HCT116 (cell line): ENCODE results near the gene DIAPH3. TPM values are rescaled to one million over a fixed set of nuclear protein-coding genes. Genes with fewer than 3 reads are reported as not detected.

Experiments
- ATAC-seq: fragments of 200-7000 bp; cut with Tn5 transposase; 2 replicates; pipeline ENCODE4 v1.9.1; 2020; ENCODE audit warnings: mild to moderate bottlenecking, moderate library complexity
- BruUV-seq: library from RNA; stranded (reverse); fragments of 400-500 nt; replicated peaks from 2 replicates; lab custom pipeline; 2021; lab: Mats Ljungman, UMichigan
- CTCF ChIA-PET: fragments of 300-600 bp; sonication (Branson Sonifier 250); formaldehyde crosslinking; loops from one replicate; lab custom pipeline; 2021; ENCODE audit warnings: antibody characterized with exemption; lab: Charles Lee
- POLR2A ChIA-PET: fragments of 300-600, 350-600 bp; sonication (Branson Sonifier 250); formaldehyde crosslinking; loops from one replicate; lab custom pipeline; 2021; ENCODE audit warnings: antibody characterized with exemption; lab: Charles Lee
- RAD21 ChIA-PET, 2 experiments: fragments of 300-600 bp; sonication (Branson Sonifier 250); formaldehyde crosslinking; loops; one replicate each; lab custom pipeline; 2023; ENCODE audit warnings: low total read pairs in 2 of 2; ENCODE audit not compliant: uncharacterized antibody in 2 of 2, unreplicated experiment in 2 of 2, low non-redundant PET in 1 of 2; lab: Charles Lee
- DNase-seq: peaks from one replicate; pipeline ENCODE4 v3.0.0-alpha.2; 2010; ENCODE audit warnings: low read depth, low spot score
- H2AFZ ChIP-seq: fragments of 200-600 bp; shearing (Covaris generic), sonication (generic); 2 replicates; pipeline ENCODE4 v1.6.1; 2017; ENCODE audit warnings: low read depth, mixed run types, mixed read lengths, antibody characterized with exemption, low read length; ENCODE audit not compliant: poor library complexity, severe bottlenecking
- H3K27ac ChIP-seq: 2 replicates; pipeline ENCODE4 v1.5.1; 2012; ENCODE audit warnings: low read depth, low read length
- H3K27me3 ChIP-seq: fragments of 200-600 bp; sonication (generic); 2 replicates; pipeline ENCODE4 v1.6.1; 2016; ENCODE audit warnings: mixed run types, low read length, mixed read lengths; ENCODE audit not compliant: insufficient read depth
- H3K36me3 ChIP-seq, 2 experiments: fragments of 200-500 bp in 1 of 2; fragments of 200-600 bp in 1 of 2; sonication (Bioruptor generic) in 1 of 2; sonication (generic) in 1 of 2; 2 replicates each; pipeline versions ENCODE4 v1.5.1 to v1.6.1; 2014 to 2016; ENCODE audit warnings: low read length in 2 of 2, inconsistent platforms in 1 of 2, mixed read lengths in 1 of 2, mixed run types in 1 of 2; ENCODE audit not compliant: insufficient read depth in 2 of 2, control insufficient read depth in 1 of 2
- H3K4me1 ChIP-seq, 2 experiments: fragments of 200-600 bp in 1 of 2; sonication (generic) in 1 of 2; 2 replicates each; pipeline versions ENCODE4 v1.5.1 to v1.6.1; 2012 to 2017; ENCODE audit warnings: low read length in 2 of 2, inconsistent platforms in 1 of 2, mild to moderate bottlenecking in 1 of 2, mixed read lengths in 1 of 2, mixed run types in 1 of 2, moderate library complexity in 1 of 2; ENCODE audit not compliant: insufficient read depth in 2 of 2, control insufficient read depth in 1 of 2
- H3K4me2 ChIP-seq: fragments of 200-600 bp; sonication (generic); 2 replicates; pipeline ENCODE4 v1.6.1; 2017; ENCODE audit warnings: mixed run types, low read length, mixed read lengths
- H3K4me3 ChIP-seq, 2 experiments: fragments of 200-600 bp in 1 of 2; sonication (generic) in 1 of 2; replicated peaks in 1 of 2; 2 replicates each; pipeline ENCODE4 v1.5.1; 2011 to 2016; ENCODE audit warnings: low read length in 2 of 2, control low read depth in 1 of 2, low read depth in 1 of 2, mild to moderate bottlenecking in 1 of 2, mixed read lengths in 1 of 2, mixed run types in 1 of 2
- H3K79me2 ChIP-seq: fragments of 200-600 bp; sonication (generic); 2 replicates; pipeline ENCODE4 v1.6.1; 2017; ENCODE audit warnings: mild to moderate bottlenecking, mixed run types, low read length, moderate library complexity, mixed read lengths; ENCODE audit not compliant: insufficient read depth
- H3K9ac ChIP-seq: fragments of 200-600 bp; sonication (generic); 2 replicates; pipeline ENCODE4 v1.6.1; 2016; ENCODE audit warnings: low read length, mixed read lengths
- H3K9me2 ChIP-seq: fragments of 200-600 bp; sonication (generic), shearing (Covaris generic); 2 replicates; pipeline ENCODE4 v1.6.1; 2017; ENCODE audit warnings: mixed run types, mild to moderate bottlenecking, moderate library complexity; ENCODE audit not compliant: insufficient read depth
- H3K9me3 ChIP-seq, 2 experiments: fragments of 200-500 bp in 1 of 2; fragments of 200-600 bp in 1 of 2; sonication (Bioruptor generic) in 1 of 2; sonication (generic) in 1 of 2; 2 replicates each; pipeline ENCODE4 v1.6.1; 2014 to 2017; ENCODE audit warnings: low read length in 2 of 2, mixed read lengths in 2 of 2, inconsistent platforms in 1 of 2, low read depth in 1 of 2, mild to moderate bottlenecking in 1 of 2, mixed run types in 1 of 2, moderate library complexity in 1 of 2; ENCODE audit not compliant: control insufficient read depth in 1 of 2, insufficient read depth in 1 of 2
- H4K20me1 ChIP-seq: fragments of 200-600 bp; sonication (generic), shearing (Covaris generic); 2 replicates; pipeline ENCODE4 v1.6.1; 2017; ENCODE audit warnings: mixed run types, mild to moderate bottlenecking, moderate library complexity; ENCODE audit not compliant: insufficient read depth
- CBX3 ChIP-seq: IDR thresholded peaks from 2 replicates; pipeline ENCODE4 v1.6.1; 2012; ENCODE audit warnings: low read depth
- EGR1 ChIP-seq: IDR thresholded peaks from 2 replicates; pipeline ENCODE4 v1.6.1; 2012; ENCODE audit warnings: low read depth
- EZH2 ChIP-seq: fragments of 200-600 bp; sonication (generic); IDR thresholded peaks from 2 replicates; pipeline ENCODE4 v1.6.1; 2017; ENCODE audit warnings: antibody characterized with exemption, mixed run types
- JUND ChIP-seq: IDR thresholded peaks from 2 replicates; pipeline ENCODE4 v1.6.1; 2012
- POLR2A ChIP-seq: IDR thresholded peaks from 2 replicates; pipeline ENCODE4 v1.7.0; 2011; ENCODE audit warnings: borderline replicate concordance; ENCODE audit not compliant: insufficient read depth, insufficient read length; ENCODE audit errors: extremely low read depth
- POLR2AphosphoS5 ChIP-seq: IDR thresholded peaks from 2 replicates; pipeline ENCODE4 v1.6.1; 2011; ENCODE audit warnings: mild to moderate bottlenecking, low read depth, low read length, moderate library complexity
- RAD21 ChIP-seq: IDR thresholded peaks from 2 replicates; pipeline ENCODE4 v1.6.1; 2012; ENCODE audit warnings: low read depth, mild to moderate bottlenecking
- SP1 ChIP-seq: IDR thresholded peaks from 2 replicates; pipeline ENCODE4 v1.6.1; 2012; ENCODE audit warnings: low read depth
- SRF ChIP-seq: IDR thresholded peaks from 2 replicates; pipeline ENCODE4 v1.6.1; 2012; ENCODE audit warnings: low read depth
- YY1 ChIP-seq: IDR thresholded peaks from 2 replicates; pipeline ENCODE4 v1.6.1; 2011; ENCODE audit warnings: low read length, low read depth, moderate library complexity, mild to moderate bottlenecking; ENCODE audit not compliant: insufficient replicate concordance; ENCODE audit errors: extremely low read depth
- ZBTB33 ChIP-seq: IDR thresholded peaks from 2 replicates; pipeline ENCODE4 v1.6.1; 2011; ENCODE audit warnings: mild to moderate bottlenecking, low read length, moderate library complexity; ENCODE audit not compliant: insufficient replicate concordance; ENCODE audit errors: extremely low read depth
- ZFX ChIP-seq: fragments of 450-650 bp; IDR thresholded peaks from 2 replicates; pipeline ENCODE4 v1.6.1; 2017
- intact Hi-C: fragments of 100-400 bp; cut with micrococcal nuclease; formaldehyde crosslinking; loops from 2 replicates; pipeline ENCODE4 v1.10.0; 2022
- total RNA-seq: library from RNA; stranded (reverse); gene quantifications from one replicate; pipeline ENCODE4 v1.2.1, GENCODE V29; 2021; ENCODE audit not compliant: unreplicated experiment

DIAPH3 gene
- total RNA-seq, 1 experiment from 2014 or later = 22.8 TPM

- no peak for DNase-seq
- H3K9me3 ChIP-seq = no peaks in the 10 kb centered on the region
- TF ChIP-seq JUND (no peak), CBX3 (no peak), ZBTB33 (no peak), SP1 (no peak), POLR2AphosphoS5 (no peak), POLR2A (no peak), SRF (no peak), EZH2 (no peak), YY1 (no peak), EGR1 (no peak), ZFX (no peak), RAD21 (no peak)
- TF ChIP-seq, all 23 proteins: peak for 0
- no peak for ATAC-seq
- Histone ChIP-seq H3K9me2 (no peaks in the 10 kb centered on the region), H3K4me2 (no peak overlapping the region), H3K79me2 (peaks cover 88% of the 10 kb centered on the region), H3K4me1 (no peaks in the 10 kb centered on the region), H3K27me3 (no peaks in the 10 kb centered on the region), H2AFZ (no peak overlapping the region), H3K4me3 (no peak overlapping the region), H3K36me3 (no peaks in the 10 kb centered on the region), H3K27ac (no peak overlapping the region), H3K9ac (no peak overlapping the region), H4K20me1 (no peaks in the 10 kb centered on the region; the same call in 1 of the 2 replicates)
- ChIA-PET CTCF (no interaction called here), POLR2A (no interaction called here), RAD21 (no interaction called here)
- BruUV-seq = no TSS peak
- intact Hi-C loops = no loop called here
Observed at GRCh38 chr13:60138674-60139073, 25.1 kb downstream of the DIAPH3 start.
